ENCODE results near the gene THBS4. TPM values are rescaled to one million over a fixed set of nuclear protein-coding genes. Genes with fewer than 3 reads are reported as not detected.

The THBS4 gene
- total RNA-seq, 1 donor from 2014 or later: 0.98 TPM

DNA sequence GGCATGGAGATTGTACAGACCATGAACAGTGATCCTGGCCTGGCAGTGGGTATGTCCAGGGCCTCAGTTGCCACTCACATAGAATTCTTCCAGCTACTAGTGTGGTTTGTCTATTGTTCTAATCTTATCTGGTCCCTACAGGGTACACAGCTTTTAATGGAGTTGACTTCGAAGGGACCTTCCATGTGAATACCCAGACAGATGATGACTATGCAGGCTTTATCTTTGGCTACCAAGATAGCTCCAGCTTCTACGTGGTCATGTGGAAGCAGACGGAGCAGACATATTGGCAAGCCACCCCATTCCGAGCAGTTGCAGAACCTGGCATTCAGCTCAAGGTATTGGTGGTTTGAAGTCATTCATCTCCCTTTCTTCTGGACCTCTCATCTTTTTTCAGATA is 43.8 kb downstream of the THBS4 start:
- H3K9me3 ChIP-seq: no peaks in the 10 kb centered on the region
- H3K4me1 ChIP-seq: peaks cover 6% of the 10 kb centered on the region
- no peaks in the 10 kb centered on the region for H3K36me3 ChIP-seq
- H3K27ac ChIP-seq: no peak overlapping the region
- H3K4me3 ChIP-seq: no peak overlapping the region
- intact Hi-C loops (cut with DNase I): no loop called here
- TF ChIP-seq, protein P1, sequence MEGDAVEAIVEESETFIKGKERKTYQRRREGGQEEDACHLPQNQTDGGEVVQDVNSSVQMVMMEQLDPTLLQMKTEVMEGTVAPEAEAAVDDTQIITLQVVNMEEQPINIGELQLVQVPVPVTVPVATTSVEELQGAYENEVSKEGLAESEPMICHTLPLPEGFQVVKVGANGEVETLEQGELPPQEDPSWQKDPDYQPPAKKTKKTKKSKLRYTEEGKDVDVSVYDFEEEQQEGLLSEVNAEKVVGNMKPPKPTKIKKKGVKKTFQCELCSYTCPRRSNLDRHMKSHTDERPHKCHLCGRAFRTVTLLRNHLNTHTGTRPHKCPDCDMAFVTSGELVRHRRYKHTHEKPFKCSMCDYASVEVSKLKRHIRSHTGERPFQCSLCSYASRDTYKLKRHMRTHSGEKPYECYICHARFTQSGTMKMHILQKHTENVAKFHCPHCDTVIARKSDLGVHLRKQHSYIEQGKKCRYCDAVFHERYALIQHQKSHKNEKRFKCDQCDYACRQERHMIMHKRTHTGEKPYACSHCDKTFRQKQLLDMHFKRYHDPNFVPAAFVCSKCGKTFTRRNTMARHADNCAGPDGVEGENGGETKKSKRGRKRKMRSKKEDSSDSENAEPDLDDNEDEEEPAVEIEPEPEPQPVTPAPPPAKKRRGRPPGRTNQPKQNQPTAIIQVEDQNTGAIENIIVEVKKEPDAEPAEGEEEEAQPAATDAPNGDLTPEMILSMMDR (IDR thresholded peaks at IDR 0.05): no peak
- TF ChIP-seq POLR2AphosphoS5 (IDR thresholded peaks at IDR 0.05; ENCODE audit: insufficient read depth in 1 of 2, low read depth in 1 of 2) (no peak), POLR2A (IDR thresholded peaks at IDR 0.05) (no peak)
- DNase-seq (ENCODE audit: extremely low spot score in 2 of 2): no peak
- no peaks in the 10 kb centered on the region for H3K27me3 ChIP-seq

DNA sequence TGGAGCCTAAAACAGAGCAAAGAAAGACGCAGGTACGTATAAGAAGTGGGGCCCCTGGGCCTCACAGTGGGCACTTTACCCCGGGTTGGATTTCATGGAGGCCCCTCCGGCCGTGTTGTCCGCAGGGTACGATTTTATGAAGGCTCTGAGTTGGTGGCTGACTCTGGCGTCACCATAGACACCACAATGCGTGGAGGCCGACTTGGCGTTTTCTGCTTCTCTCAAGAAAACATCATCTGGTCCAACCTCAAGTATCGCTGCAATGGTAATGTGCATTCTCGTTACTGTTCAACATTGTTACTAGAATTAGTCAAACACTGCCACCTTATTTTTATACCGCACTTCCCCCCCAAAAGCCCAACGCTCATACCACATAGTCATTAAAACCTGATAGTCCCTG is 47.1 kb downstream of the THBS4 start:
- TF ChIP-seq POLR2AphosphoS5 (IDR thresholded peaks at IDR 0.05; ENCODE audit: insufficient read depth in 1 of 2, low read depth in 1 of 2) (no peak), POLR2A (IDR thresholded peaks at IDR 0.05) (no peak)
- TF ChIP-seq, protein P1 (IDR thresholded peaks at IDR 0.05): no peak
- Histone ChIP-seq H3K9me3 (no peaks in the 10 kb centered on the region), H3K27me3 (no peaks in the 10 kb centered on the region), H3K27ac (no peak overlapping the region), H3K4me3 (no peak overlapping the region), H3K36me3 (no peaks in the 10 kb centered on the region), H3K4me1 (peaks cover 6% of the 10 kb centered on the region)
- DNase-seq (ENCODE audit: extremely low spot score in 2 of 2): no peak
- intact Hi-C loops (cut with DNase I): no loop called here

DNA sequence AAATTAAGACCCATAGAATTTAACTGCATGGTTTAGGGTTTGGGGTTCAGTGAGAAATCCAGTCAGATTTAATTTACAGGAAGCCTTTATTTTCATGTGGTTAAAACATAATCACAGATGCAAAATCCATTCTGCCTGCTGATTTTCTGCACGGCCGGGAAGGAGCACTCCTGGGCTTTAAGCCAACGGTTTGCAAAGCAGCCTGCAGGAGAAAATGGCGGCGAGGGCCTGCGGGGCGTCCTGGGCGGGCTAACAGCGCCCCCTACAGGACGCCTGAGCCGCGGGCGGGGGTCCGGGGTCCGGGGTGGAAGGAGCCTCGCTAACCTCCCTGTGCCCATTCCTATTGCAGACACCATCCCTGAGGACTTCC is 47.6 kb downstream of the THBS4 start:
- TF ChIP-seq POLR2A (IDR thresholded peaks at IDR 0.05) (no peak), POLR2AphosphoS5 (IDR thresholded peaks at IDR 0.05; ENCODE audit: insufficient read depth in 1 of 2, low read depth in 1 of 2) (no peak)
- TF ChIP-seq, protein P1 (IDR thresholded peaks at IDR 0.05): peak; percentile 48 to 64 (median 52)
- H3K27ac ChIP-seq: peak overlapping the region; percentile 66
- H3K9me3 ChIP-seq: no peaks in the 10 kb centered on the region
- H3K4me3 ChIP-seq: peak overlapping the region; percentile 20 to 24
- no peaks in the 10 kb centered on the region for H3K36me3 ChIP-seq
- DNase-seq (ENCODE audit: extremely low spot score in 2 of 2): no peak
- intact Hi-C loops (cut with DNase I): no loop called here
- H3K27me3 ChIP-seq: no peaks in the 10 kb centered on the region
- H3K4me1 ChIP-seq: peaks cover 6% of the 10 kb centered on the region

DNA sequence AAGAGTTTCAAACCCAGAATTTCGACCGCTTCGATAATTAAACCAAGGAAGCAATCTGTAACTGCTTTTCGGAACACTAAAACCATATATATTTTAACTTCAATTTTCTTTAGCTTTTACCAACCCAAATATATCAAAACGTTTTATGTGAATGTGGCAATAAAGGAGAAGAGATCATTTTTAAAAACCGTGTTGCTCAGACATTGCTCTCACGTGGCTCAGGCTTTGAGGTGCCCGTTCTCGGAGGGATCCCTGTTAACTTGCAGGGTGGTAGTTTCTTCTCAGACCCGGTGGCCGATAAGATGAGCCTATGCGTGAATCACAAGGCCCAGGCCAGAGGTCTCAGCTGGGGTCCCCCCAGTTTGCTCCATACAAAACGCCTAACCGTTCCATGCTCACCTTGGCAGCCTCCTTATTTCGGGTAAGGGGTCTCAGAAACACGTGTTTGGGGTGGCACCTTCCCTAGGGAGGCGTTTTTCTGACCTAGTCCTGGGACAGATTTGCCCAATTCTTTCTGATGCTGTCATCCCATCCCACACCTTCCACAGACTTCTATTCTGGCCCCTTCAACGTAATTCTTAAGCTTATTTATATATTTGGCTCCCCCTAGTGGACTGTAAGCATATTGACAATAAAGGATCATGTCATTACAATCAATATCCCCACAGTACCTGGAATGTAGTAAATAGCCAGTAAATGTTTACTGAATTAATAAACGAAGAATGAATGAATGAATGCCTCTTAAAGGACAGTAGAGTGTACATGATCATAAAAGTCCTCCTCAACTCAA is 48.1 kb downstream of the THBS4 start:
- Histone ChIP-seq H3K4me3 (peak overlapping the region; percentile 20 to 24), H3K27ac (peak overlapping the region; percentile 66), H3K4me1 (peaks cover 6% of the 10 kb centered on the region), H3K27me3 (no peaks in the 10 kb centered on the region), H3K36me3 (no peaks in the 10 kb centered on the region), H3K9me3 (no peaks in the 10 kb centered on the region)
- TF ChIP-seq POLR2A (IDR thresholded peaks at IDR 0.05): no peak
- TF ChIP-seq, protein P1 (IDR thresholded peaks at IDR 0.05): peak; percentile 28 to 73 (median 53)
- DNase-seq (ENCODE audit: extremely low spot score in 2 of 2): no peak
- intact Hi-C loops (cut with DNase I): no loop called here

DNA sequence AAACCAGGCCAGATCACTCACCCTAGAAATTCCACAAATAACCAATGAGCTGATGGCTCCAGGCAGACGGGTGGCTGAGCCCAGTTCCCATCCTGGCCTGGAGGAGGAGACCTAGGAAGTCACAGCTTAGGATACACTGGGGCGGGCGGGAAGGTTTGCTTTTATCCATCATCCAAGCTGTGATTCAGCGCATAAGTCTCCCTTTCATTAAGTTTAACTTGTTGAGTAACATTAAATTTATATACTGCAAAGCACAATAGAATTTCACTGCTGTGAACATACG is 55.7 kb downstream of the THBS4 start:
- Histone ChIP-seq H3K4me1 (no peaks in the 10 kb centered on the region), H3K4me3 (no peak overlapping the region), H3K27ac (no peak overlapping the region), H3K9me3 (no peaks in the 10 kb centered on the region), H3K27me3 (no peaks in the 10 kb centered on the region), H3K36me3 (no peaks in the 10 kb centered on the region)
- TF ChIP-seq, protein P1 (IDR thresholded peaks at IDR 0.05): no peak
- TF ChIP-seq POLR2A (IDR thresholded peaks at IDR 0.05) (no peak), POLR2AphosphoS5 (IDR thresholded peaks at IDR 0.05; ENCODE audit: insufficient read depth in 1 of 2, low read depth in 1 of 2) (no peak)
- no peak for DNase-seq (ENCODE audit: extremely low spot score in 2 of 2)
- intact Hi-C loops (cut with DNase I): loop anchor here (5.0 to 10.0 kb wide), 3 partner anchors 184 to 574 kb away; no protein-coding TSS in a partner anchor
